ENCODE data around the gene DNAJB12. TPM values are rescaled to one million over a fixed set of nuclear protein-coding genes. Genes with fewer than 3 reads are reported as not detected.
A peak's percentile ranks its signal among the peaks of the same experiment; 100 is the strongest.

The DNAJB12 gene
- total RNA-seq, 4 donors from 2014 or later: 33.7 to 69.2 (median 38.0) TPM

GRCh38 chr10:72314263-72314662, 40.5 kb downstream of the DNAJB12 start:
- H3K36me3 ChIP-seq: no peaks in the 10 kb centered on the region
- H3K27me3 ChIP-seq: no peaks in the 10 kb centered on the region
- DNase-seq: no peak
- intact Hi-C loops (cut with DNase I; ENCODE audit: low total_unique reads): no loop called here
- H3K4me1 ChIP-seq: peaks cover 38 to 59% (median 50%) of the 10 kb centered on the region in 4 donors
- in situ Hi-C loops (cut with MboI; ENCODE audit: low pct_ligation_motif_present in 1 of 4, low pct_unique_long_range_greater_than_20kb in 1 of 4, low sequenced_read_pairs in 3 of 4): no loop called here
- H3K27ac ChIP-seq: peak overlapping the region in 1 of 4 donors; percentile 82
- H3K9me3 ChIP-seq: no peaks in the 10 kb centered on the region
- 98 to 100% methylated on average over 2 to 7 of the region's 7 CpGs for WGBS, 2 donors (ENCODE audit: low coverage in 1 of 2)
- TF ChIP-seq EP300 (IDR thresholded peaks at IDR 0.05; ENCODE audit: low read depth) (no peak), POLR2A (IDR thresholded peaks at IDR 0.05) (no peak), POLR2AphosphoS5 (IDR thresholded peaks at IDR 0.05) (no peak), CTCF (IDR thresholded peaks at IDR 0.05) (no peak)
- H3K4me3 ChIP-seq: no peak overlapping the region

- in situ Hi-C loops (cut with MboI; ENCODE audit: low pct_ligation_motif_present in 1 of 4, low pct_unique_long_range_greater_than_20kb in 1 of 4, low sequenced_read_pairs in 3 of 4): no loop called here
- peaks cover 37 to 59% (median 56%) of the 10 kb centered on the region in 4 donors for H3K4me1 ChIP-seq
These were observed 41.8 kb downstream of the DNAJB12 start for GRCh38 chr10:72312865-72313391.

GRCh38 chr10:72311667-72312066, 43.1 kb downstream of the DNAJB12 start:
- 74 to 82% methylated on average over 4 to 7 of the region's 7 CpGs for WGBS, 2 donors (ENCODE audit: low coverage in 1 of 2)
- no peaks in the 10 kb centered on the region for H3K9me3 ChIP-seq
- H3K36me3 ChIP-seq: no peaks in the 10 kb centered on the region
- TF ChIP-seq CTCF (IDR thresholded peaks at IDR 0.05) (no peak), POLR2A (IDR thresholded peaks at IDR 0.05) (no peak), EP300 (IDR thresholded peaks at IDR 0.05; ENCODE audit: low read depth) (no peak), POLR2AphosphoS5 (IDR thresholded peaks at IDR 0.05) (no peak)
- intact Hi-C loops (cut with DNase I; ENCODE audit: low total_unique reads): no loop called here
- H3K27me3 ChIP-seq: no peaks in the 10 kb centered on the region
- H3K27ac ChIP-seq: no peak overlapping the region
- no peak overlapping the region for H3K4me3 ChIP-seq
- DNase-seq: no peak
- in situ Hi-C loops (cut with MboI; ENCODE audit: low pct_ligation_motif_present in 1 of 4, low pct_unique_long_range_greater_than_20kb in 1 of 4, low sequenced_read_pairs in 3 of 4): no loop called here
- peaks cover 31 to 55% (median 50%) of the 10 kb centered on the region in 4 donors for H3K4me1 ChIP-seq

More at GRCh38 chr10:72312865-72313391, 41.8 kb downstream of the DNAJB12 start:
- 93 to 94% methylated on average over 4 to 8 of the region's 8 CpGs for WGBS, 2 donors (ENCODE audit: low coverage in 1 of 2)
- Histone ChIP-seq H3K27ac (no peak overlapping the region), H3K27me3 (no peaks in the 10 kb centered on the region), H3K9me3 (no peaks in the 10 kb centered on the region), H3K36me3 (no peaks in the 10 kb centered on the region), H3K4me3 (no peak overlapping the region)
- intact Hi-C loops (cut with DNase I; ENCODE audit: low total_unique reads): no loop called here
- no peak for DNase-seq
- TF ChIP-seq EP300 (IDR thresholded peaks at IDR 0.05; ENCODE audit: low read depth): no peak
- no peak for TF ChIP-seq POLR2AphosphoS5 (IDR thresholded peaks at IDR 0.05)
- TF ChIP-seq POLR2A (IDR thresholded peaks at IDR 0.05): no peak
- TF ChIP-seq CTCF (IDR thresholded peaks at IDR 0.05): no peak

- no peak overlapping the region for H3K4me3 ChIP-seq
- intact Hi-C loops (cut with DNase I; ENCODE audit: low total_unique reads) (no loop called here), in situ Hi-C loops (cut with MboI; ENCODE audit: low pct_ligation_motif_present in 1 of 4, low pct_unique_long_range_greater_than_20kb in 1 of 4, low sequenced_read_pairs in 3 of 4) (no loop called here)
- 93 to 100% methylated on average over 1 to 4 of the region's 4 CpGs for WGBS, 2 donors (ENCODE audit: low coverage in 1 of 2)
- TF ChIP-seq EP300 (IDR thresholded peaks at IDR 0.05; ENCODE audit: low read depth) (no peak), POLR2A (IDR thresholded peaks at IDR 0.05) (no peak), CTCF (IDR thresholded peaks at IDR 0.05) (no peak), POLR2AphosphoS5 (IDR thresholded peaks at IDR 0.05) (no peak)
- DNase-seq: no peak
- H3K27me3 ChIP-seq: no peaks in the 10 kb centered on the region
- no peaks in the 10 kb centered on the region for H3K9me3 ChIP-seq
- no peaks in the 10 kb centered on the region for H3K36me3 ChIP-seq
- peaks cover 21 to 45% (median 39%) of the 10 kb centered on the region in 4 donors for H3K4me1 ChIP-seq
- H3K27ac ChIP-seq: peak overlapping the region; percentile 76 to 85 (median 83)
These were observed 44.1 kb downstream of the DNAJB12 start for GRCh38 chr10:72310636-72311035.

Measured in transverse colon (tissue), 4 donors.